HepG2 (cell line): Measurements from ENCODE around the gene SLC16A4. TPM values are rescaled to one million over a fixed set of nuclear protein-coding genes. Genes with fewer than 3 reads are reported as not detected.
A peak's percentile ranks its signal among the peaks of the same experiment; 100 is the strongest.

Source experiments
- ATF1 ChIP-seq: IDR thresholded peaks from 2 replicates; pipeline ENCODE4 v1.6.1; 2016; ENCODE audit warnings: mild to moderate bottlenecking, control low read depth
- CHD2 ChIP-seq: IDR thresholded peaks from 2 replicates; pipeline ENCODE4 v1.6.1; 2011; ENCODE audit warnings: low read depth, low read length, improper control_type of control experiment
- ELK4 ChIP-seq: sonication (generic); formaldehyde crosslinking; IDR thresholded peaks from 2 replicates; pipeline ENCODE4 v1.9.0; 2021; ENCODE audit warnings: missing genetic modification reagents, borderline replicate concordance
- ETS1 ChIP-seq: sonication (generic); formaldehyde crosslinking; IDR thresholded peaks from 2 replicates; pipeline ENCODE4 v1.4.0; 2020; ENCODE audit warnings: missing genetic modification reagents
- FOSL1 ChIP-seq: sonication (generic); formaldehyde crosslinking; IDR thresholded peaks from 2 replicates; pipeline ENCODE4 v1.9.0; 2021; ENCODE audit warnings: missing genetic modification reagents, borderline replicate concordance
- FOXO4 ChIP-seq: sonication (generic); formaldehyde crosslinking; conservative IDR thresholded peaks from 2 replicates; pipeline ENCODE4 v1.8.1; 2023; ENCODE audit warnings: missing genetic modification reagents
- IKZF4 ChIP-seq: sonication (generic); formaldehyde crosslinking; IDR thresholded peaks from 2 replicates; pipeline ENCODE4 v1.5.1; 2020; ENCODE audit warnings: borderline replicate concordance, mild to moderate bottlenecking, low read depth, missing genetic modification reagents; ENCODE audit errors: not compliant biosample characterization
- KDM2A ChIP-seq: sonication (generic); formaldehyde crosslinking; IDR thresholded peaks from 2 replicates; pipeline ENCODE4 v1.4.0; 2020; ENCODE audit warnings: low read depth, missing genetic modification reagents, borderline replicate concordance
- NCOA1 ChIP-seq: sonication (generic); formaldehyde crosslinking; IDR thresholded peaks from 2 replicates; pipeline ENCODE4 v1.9.0; 2021; ENCODE audit warnings: missing genetic modification reagents
- NPAS2 ChIP-seq: sonication (generic); formaldehyde crosslinking; IDR thresholded peaks from 2 replicates; pipeline ENCODE4 v1.8.0; 2022; ENCODE audit warnings: mild to moderate bottlenecking, missing genetic modification reagents, borderline replicate concordance
- NR1H2 ChIP-seq: sonication (generic); formaldehyde crosslinking; IDR thresholded peaks from 2 replicates; pipeline ENCODE4 v1.8.1; 2022; ENCODE audit warnings: low read depth, missing genetic modification reagents, borderline replicate concordance
- POGK ChIP-seq: sonication (generic); formaldehyde crosslinking; conservative IDR thresholded peaks from 2 replicates; pipeline ENCODE4 v1.8.0; 2022; ENCODE audit warnings: mild to moderate bottlenecking, moderate library complexity, missing genetic modification reagents
- RFXANK ChIP-seq: IDR thresholded peaks from 2 replicates; pipeline ENCODE4 v1.6.1; 2016
- SOX5 ChIP-seq: IDR thresholded peaks from 2 replicates; pipeline ENCODE4 v1.6.1; 2016; ENCODE audit warnings: borderline replicate concordance
- TAF1 ChIP-seq: sonication (generic); formaldehyde crosslinking; IDR thresholded peaks from 2 replicates; pipeline ENCODE4 v1.4.0; 2020; ENCODE audit warnings: missing genetic modification reagents
- ZBTB37 ChIP-seq: sonication (generic); formaldehyde crosslinking; IDR thresholded peaks from 2 replicates; pipeline ENCODE4 v1.4.0; 2020; ENCODE audit warnings: mild to moderate bottlenecking, missing genetic modification reagents
- ZFP62 ChIP-seq: sonication (generic); formaldehyde crosslinking; IDR thresholded peaks from 2 replicates; pipeline ENCODE4 v1.4.0; 2020; ENCODE audit warnings: missing genetic modification reagents
- ZKSCAN8 ChIP-seq: IDR thresholded peaks from 2 replicates; pipeline ENCODE4 v1.6.1; 2016; ENCODE audit warnings: borderline replicate concordance, missing genetic modification reagents, missing compliant biosample characterization
- ZNF292 ChIP-seq: sonication (generic); formaldehyde crosslinking; IDR thresholded peaks from 2 replicates; pipeline ENCODE4 v1.8.1; 2022; ENCODE audit warnings: mild to moderate bottlenecking, low read depth, missing genetic modification reagents, borderline replicate concordance
- ZNF468 ChIP-seq: sonication (generic); formaldehyde crosslinking; IDR thresholded peaks from 2 replicates; pipeline ENCODE4 v1.8.0; 2022; ENCODE audit warnings: mild to moderate bottlenecking, moderate library complexity, missing genetic modification reagents
- ZNF7 ChIP-seq: IDR thresholded peaks from 2 replicates; pipeline ENCODE4 v1.6.1; 2016; ENCODE audit warnings: missing biosample characterization, missing genetic modification reagents
- polyA plus RNA-seq, 8 experiments: library from polyadenylated mRNA; depleted of rRNA in 3 of 8; stranded (reverse) in 7 of 8; unstranded in 1 of 8; fragments of >200 nt; fragmentation: Illumina TruSeq in 4 of 8; extraction: Trizol in 4 of 8; gene quantifications; 2 replicates each; pipeline versions ENCODE4 v1.2.1 to v1.2.3, GENCODE V29; 2011 to 2016; ENCODE audit warnings: low read depth in 4 of 8, missing spikeins in 1 of 8, mixed read lengths in 1 of 8; ENCODE audit not compliant: insufficient read depth in 1 of 8
- total RNA-seq, 5 experiments: library from RNA; depleted of rRNA; stranded (reverse); fragments of >200 nt; fragmentation: Illumina TruSeq; extraction: Trizol; gene quantifications; 2 replicates each; pipeline ENCODE4 v1.2.3, GENCODE V29; 2016; ENCODE audit warnings: low read depth in 1 of 5

SLC16A4 gene
- total and polyA plus RNA-seq, 2 of the 13 experiments (the other 11 are each of a cell fraction or from before 2014, with no cell fraction given): 1.1 to 1.5 TPM

GRCh38 chr1:110407260-110408210 is 16.7 kb upstream of the SLC16A4 start, which contains the start of gene LAMTOR5 (continued):
- TF ChIP-seq ZNF292 (no peak; the same call in 1 of the 2 replicates), ETS1 (CRISPR knock-in tag) (peak; percentile 86; the same call in 1 of the 2 replicates), ELK4 (no peak), ZKSCAN8 (CRISPR knock-in tag) (peak; percentile 72; the same call in 1 of the 2 replicates), ZFP62 (CRISPR knock-in tag) (no peak), IKZF4 (CRISPR knock-in tag) (peak; percentile 80), SOX5 (CRISPR knock-in tag) (peak; percentile 58; the same call in 1 of the 2 replicates), CHD2 (no peak; the same call in 1 of the 2 replicates), ZBTB37 (CRISPR knock-in tag) (no peak), KDM2A (CRISPR knock-in tag) (peak; percentile 97), FOSL1 (CRISPR knock-in tag) (no peak), POGK (CRISPR knock-in tag) (peak; percentile 95), NPAS2 (CRISPR knock-in tag) (no peak), NCOA1 (CRISPR knock-in tag) (no peak), RFXANK (CRISPR knock-in tag) (peak; percentile 39; the same call in 1 of the 2 replicates), ZNF7 (no peak; the same call in 1 of the 2 replicates), ZNF468 (CRISPR knock-in tag) (no peak; the same call in none of the 2 replicates), ATF1 (CRISPR knock-in tag) (peak; percentile 97), TAF1 (CRISPR knock-in tag) (peak; percentile 96), FOXO4 (CRISPR knock-in tag) (no peak), NR1H2 (0 out of 2 replicates have a peak, but pooled peaks have one; percentile 16)
